Left colon (tissue), 2 donors: Measurements from ENCODE around the gene SLC45A1. TPM values are rescaled to one million over a fixed set of nuclear protein-coding genes. Genes with fewer than 3 reads are reported as not detected.
"Not testable (repeated sequence)": the region's sequence is repeated elsewhere in the genome, so short reads cannot be mapped to it uniquely, and the experiment has no call there.

Source experiments
- ATAC-seq: fragments of 200-7000 bp; cut with Tn5 transposase; one replicate; pipeline ENCODE4 v1.9.1; 2020; ENCODE audit warnings: mild to moderate bottlenecking, moderate library complexity
- DNase-seq, 2 donors: peaks; one replicate each; pipeline ENCODE4 v3.0.0-alpha.2; 2020
- intact Hi-C, 2 donors: fragments of 100-400 bp; cut with DNase I in 1 of 2; cut with micrococcal nuclease in 1 of 2; formaldehyde crosslinking; loops; one replicate each; pipeline versions ENCODE4 v1.11.2 to v1.14.0; 2022; cut with DNase I, micrococcal nuclease
- total RNA-seq, 2 donors: library from RNA; stranded (reverse); fragmentation: NEBNext Ultra II Directional; extraction: Animal tissue kit (Norgen Biotek cat#: 25700); gene quantifications; one replicate each; pipeline ENCODE4 v1.2.1, GENCODE V29; 2021
- donor health status: DM: no; HTN: no; CAD: no.
- donor health status: DM: yes; HTN: yes; CAD: no.

SLC45A1 gene
- total RNA-seq, 2 donors from 2014 or later, result 0.70 to 0.73 TPM

DNA sequence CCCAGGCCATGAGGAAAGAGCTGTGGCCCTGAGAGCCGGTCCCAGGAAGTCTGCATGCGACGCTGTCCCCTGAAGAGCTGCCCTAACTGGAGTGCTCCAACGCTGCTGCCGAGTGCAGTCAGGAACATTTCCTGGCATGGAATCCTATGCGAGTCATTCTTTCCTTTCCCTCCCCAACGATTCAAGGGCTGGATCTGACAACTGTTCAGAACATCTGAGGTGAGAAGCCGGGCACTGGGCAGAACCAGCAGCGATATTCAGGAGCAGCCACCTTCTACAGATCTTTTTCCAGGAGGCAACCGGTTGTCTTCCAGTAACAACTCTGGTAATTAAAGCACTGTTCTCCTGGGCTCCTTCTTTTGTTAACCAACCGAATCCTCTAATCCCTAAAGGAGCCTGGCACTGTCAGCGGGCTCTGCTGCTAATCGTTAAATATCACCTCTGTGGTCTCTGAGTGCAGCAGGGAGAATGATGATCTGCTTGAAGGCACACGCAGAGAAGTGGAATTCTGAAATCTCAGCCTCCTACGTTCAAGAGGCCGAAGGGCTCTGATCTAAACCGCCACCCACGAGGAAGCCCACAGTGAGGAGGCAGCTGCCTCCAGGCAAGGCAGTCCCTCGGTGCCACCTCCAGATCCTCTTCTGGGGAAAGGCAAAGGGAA lies 55.8 kb downstream of the SLC45A1 start:
- peak; percentile 26 for ATAC-seq
- no peak for DNase-seq
- intact Hi-C loops, result no loop called here

DNA sequence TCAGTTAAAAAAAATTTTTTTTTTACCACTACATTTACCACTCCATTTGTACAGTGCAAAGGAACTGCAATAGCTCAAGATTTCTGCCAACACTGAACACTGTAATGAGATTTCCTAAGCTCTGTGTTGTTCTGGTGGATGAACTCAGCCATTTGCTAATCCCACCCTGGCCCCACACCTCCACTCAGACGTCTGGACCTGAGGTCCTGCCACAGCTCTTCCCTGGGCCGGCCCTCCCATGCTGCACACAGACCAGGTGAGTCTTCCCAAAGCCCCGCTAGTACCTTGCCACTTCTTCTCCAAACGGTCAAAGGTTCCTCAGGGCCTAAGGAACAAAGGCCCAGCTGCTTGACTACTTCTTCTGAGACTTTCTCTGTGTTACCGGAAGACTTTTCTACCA lies 56.4 kb downstream of the SLC45A1 start:
- no peak for ATAC-seq
- intact Hi-C loops, result no loop called here
- no peak for DNase-seq

DNA sequence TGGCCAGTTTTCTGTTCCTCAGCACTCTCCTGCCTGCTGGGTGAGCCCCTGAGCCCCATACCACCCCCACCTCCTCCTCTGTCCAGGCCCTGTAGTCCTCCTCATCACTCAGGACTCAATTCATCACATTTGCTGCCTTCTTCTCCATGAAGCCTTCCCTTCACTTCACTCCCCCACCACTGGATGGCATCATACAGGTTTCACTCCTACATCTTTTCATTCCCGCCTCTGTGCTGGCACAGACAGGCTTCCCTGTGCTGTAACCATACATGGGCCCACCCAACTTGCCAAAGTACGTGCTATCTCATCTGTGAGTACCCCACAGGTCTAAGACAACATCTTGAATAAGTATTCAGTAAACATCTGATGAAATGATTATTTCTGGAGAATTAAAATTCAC lies 56.9 kb downstream of the SLC45A1 start:
- peak; percentile 68 for ATAC-seq
- peak in 1 of 2 donors; percentile 38 for DNase-seq
- intact Hi-C loops, result no loop called here

GRCh38 chr1:8376358-8376840 lies 58.5 kb downstream of the SLC45A1 start:
- DNase-seq, result no peak
- no peak for ATAC-seq
- intact Hi-C loops, result no loop called here

DNA sequence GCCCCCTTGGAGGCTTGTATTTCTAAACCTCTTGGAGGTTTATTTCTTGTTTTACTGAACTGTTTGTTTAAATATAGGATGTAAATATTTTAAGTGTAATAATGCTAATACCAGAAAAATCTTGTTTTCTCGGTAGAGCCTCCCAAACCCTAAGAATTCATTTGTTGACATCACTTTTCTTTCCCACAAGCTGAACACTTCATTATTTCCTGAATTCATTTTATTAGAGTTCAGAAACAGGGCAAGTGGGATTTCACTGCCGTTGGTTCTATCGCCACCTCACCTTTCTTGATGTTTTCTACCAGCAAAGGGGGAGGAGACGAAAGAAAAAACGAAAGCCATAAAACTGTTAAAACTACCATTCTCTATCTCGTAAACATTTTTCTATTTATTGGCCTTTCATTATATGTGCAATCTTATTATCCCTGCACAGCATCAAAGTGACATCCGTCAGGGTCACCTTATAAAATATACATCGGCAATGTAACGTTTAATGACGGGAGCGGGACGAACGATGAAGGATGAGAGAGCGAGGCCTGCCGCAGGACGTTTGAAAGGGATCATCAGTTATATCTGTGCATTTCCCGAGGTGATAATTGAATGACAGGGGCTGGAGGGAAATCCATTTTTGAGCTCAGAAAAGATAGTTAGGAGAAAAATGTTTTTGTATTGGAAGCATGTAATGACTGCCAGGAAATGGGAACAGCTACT lies 59.5 kb downstream of the SLC45A1 start:
- intact Hi-C loops, result no loop called here
- ATAC-seq, result no peak

DNA sequence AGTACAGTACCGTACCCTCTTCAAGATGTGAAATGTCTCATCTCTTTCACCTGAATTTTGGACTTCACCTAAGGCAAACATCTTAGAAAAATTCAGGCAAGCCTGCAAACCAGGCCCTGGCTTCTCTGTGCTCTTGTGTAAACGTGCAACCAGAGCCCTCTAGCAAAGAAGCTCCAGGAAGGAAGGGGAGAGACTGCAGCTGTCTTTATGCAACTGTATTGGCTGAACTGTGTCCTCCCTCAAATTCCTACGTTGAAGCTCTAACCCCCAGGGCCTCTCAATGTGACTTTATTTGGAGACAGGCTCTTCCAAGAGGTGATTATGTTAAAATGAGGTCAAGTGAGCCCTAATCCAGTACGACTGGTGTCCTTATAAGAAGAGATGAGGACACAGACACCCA lies 60.3 kb downstream of the SLC45A1 start:
- peak; percentile 6 for ATAC-seq

More for the DNA sequence above, 59.5 kb downstream of the SLC45A1 start:
- no peak for DNase-seq

GRCh38 chr1:8378981-8379470 lies 61.1 kb downstream of the SLC45A1 start:
- ATAC-seq (no peak), DNase-seq (no peak)
- intact Hi-C loops, result no loop called here

More for the DNA sequence above, 60.3 kb downstream of the SLC45A1 start:
- intact Hi-C loops, result no loop called here
- no peak for DNase-seq

GRCh38 chr1:8379513-8380186 lies 61.7 kb downstream of the SLC45A1 start:
- ATAC-seq (no peak), DNase-seq (no peak)
- intact Hi-C loops, result no loop called here

DNA sequence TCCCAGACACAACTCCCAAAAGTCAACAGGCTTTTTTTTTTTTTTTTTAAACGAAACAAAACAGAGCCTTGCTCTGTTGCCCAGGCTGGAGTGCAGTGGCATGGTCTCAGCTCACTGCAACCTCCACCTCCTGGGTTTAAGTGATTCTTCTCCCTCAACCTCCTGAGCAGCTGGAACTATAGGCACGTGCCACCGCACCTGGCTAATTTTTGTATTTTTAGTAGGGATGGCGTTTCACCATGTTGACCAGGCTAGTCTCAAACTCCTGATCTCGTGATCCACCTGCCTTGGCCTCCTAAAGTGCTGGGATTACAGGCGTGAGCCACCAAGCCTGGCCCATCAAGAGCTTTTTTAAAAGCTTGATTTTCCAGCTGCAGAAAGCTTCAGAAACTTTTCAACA lies 62.4 kb downstream of the SLC45A1 start:
- ATAC-seq, intact Hi-C loops, DNase-seq: not testable (repeated sequence)

DNA sequence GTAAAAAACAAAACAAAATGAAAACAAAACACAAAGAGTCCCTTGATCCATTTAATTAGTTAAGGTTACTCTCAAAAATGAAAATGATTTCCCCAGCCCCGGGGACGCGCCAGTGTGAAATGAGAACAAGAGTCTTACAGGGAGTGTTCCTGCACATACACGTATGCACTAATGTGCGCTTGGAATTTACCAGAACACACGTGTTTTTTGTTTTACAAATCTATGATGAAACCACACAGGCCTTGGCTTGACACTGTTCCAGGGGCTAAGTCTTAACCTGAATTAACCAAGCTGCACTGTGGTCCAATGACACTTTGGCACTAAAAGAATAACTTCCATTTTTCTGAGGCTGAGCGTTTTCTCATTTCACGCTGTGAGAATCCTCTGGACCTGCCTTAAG lies 63.7 kb downstream of the SLC45A1 start:
- intact Hi-C loops, result no loop called here
- DNase-seq (no peak), ATAC-seq (no peak)

- intact Hi-C loops, result no loop called here
- ATAC-seq (no peak), DNase-seq (no peak)
Observed at GRCh38 chr1:8382051-8382505, 64.2 kb downstream of the SLC45A1 start.

DNA sequence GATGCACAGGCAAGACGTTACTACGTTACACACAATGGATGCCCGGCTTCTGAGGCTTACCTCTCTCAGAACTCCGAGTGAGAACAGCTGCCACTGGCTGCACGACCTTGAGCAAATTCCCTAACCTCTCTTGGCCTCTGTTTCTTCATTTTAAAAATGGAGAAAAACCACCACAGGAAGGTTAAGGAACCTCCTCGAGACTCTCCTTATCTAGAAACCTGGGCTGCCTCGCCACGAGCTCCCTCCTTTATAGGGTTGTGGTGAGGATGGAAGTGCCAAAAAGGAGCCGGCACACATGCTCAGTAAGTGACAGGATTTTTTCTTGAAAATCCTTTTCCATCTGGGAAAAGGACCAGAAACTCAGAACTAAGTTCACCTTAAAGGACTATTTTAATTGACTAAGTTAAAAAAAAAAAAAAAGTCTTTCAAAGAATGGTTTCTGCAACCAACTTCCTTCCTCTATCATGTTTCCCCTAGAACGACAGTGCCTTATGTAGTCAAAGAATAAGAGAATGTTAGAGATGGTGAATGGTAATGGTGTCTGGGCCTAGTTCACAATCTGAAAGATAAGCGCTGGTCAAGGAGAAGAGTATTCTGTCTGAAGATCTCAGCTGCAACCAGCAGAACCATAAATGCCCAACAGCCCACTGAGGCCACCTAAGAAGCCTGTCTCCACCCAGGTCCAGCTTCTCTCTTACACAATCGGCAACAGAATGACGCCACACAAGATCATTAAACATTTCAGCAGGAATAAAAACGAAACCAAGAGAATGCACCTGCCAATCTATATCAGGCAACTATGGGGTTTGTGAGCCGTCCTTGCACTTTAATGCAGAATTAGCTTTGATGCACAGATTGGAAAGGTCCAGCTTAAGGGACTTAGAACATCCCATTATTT lies 64.9 kb downstream of the SLC45A1 start:
- intact Hi-C loops, result no loop called here
- DNase-seq (no peak), ATAC-seq (no peak)

DNA sequence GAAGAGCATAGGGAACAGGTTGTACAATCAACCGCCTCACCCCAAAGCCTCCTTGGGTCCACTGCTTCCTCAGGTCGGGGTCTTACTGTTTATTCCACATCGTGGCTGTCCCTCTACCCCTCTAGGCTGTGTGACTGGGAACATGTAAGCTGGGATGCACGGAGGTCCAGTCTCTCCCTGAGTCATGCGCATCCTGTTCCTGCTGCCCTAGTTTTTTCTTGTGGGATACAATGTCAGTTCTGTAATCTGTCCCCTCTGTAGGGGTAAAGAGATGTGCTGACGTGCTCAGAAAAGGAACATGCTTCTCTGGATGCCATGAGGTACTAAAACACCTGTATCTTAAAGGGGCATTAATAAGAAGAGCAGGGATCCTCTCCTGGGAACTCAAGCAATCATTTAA lies 66.2 kb downstream of the SLC45A1 start:
- no peak for ATAC-seq
- no peak for DNase-seq
- intact Hi-C loops, result no loop called here

- no peak for DNase-seq
- intact Hi-C loops, result no loop called here
- ATAC-seq, result no peak
Observed at GRCh38 chr1:8384577-8384976, 66.7 kb downstream of the SLC45A1 start.

DNA sequence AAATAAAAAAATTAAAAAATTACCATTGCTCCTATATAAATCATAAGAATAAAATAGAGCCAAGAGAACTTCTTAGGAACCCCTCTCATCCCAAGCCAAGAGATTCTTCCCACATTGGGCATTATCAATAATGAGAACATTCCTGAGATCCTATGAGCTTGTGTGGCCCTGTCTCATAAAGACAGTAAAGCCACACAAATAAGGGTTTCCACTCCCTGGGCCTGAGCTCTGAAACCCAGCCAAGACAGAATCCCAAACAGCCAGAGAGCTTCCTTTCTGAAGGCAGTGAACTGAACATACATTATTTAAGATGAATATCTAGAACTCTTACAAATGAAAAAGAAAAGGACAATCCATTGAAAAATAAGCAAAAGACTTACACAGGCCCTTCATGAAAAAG lies 68.3 kb downstream of the SLC45A1 start:
- intact Hi-C loops, result no loop called here
- DNase-seq (no peak), ATAC-seq (no peak)

- DNase-seq, result no peak
- no peak for ATAC-seq
- intact Hi-C loops, result no loop called here
Observed at GRCh38 chr1:8388732-8389562, 71.0 kb downstream of the SLC45A1 start.

GRCh38 chr1:8389958-8390535 lies 72.1 kb downstream of the SLC45A1 start:
- ATAC-seq (no peak), DNase-seq (no peak)
- intact Hi-C loops, result no loop called here

DNA sequence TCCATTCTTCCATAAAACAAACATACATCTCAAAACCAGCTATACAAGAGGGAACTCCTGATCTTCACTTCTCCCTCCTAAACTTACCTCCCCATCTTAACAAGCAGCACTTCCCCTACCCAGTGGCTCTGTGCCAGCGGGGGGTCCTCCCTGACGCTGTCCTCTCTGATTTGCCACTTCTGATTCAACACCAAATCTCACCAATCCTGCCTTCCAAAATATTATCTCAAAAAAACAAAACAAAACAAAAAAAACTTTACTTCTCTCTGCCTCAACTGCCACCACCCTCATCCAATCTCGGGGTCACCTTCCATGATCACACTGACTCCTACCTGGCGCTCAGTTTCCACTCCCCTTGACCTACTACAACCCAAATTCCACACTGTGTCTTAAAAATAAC lies 72.8 kb downstream of the SLC45A1 start:
- intact Hi-C loops, result no loop called here
- DNase-seq (no peak), ATAC-seq (no peak)
